Cardiac ventricle fibroblast (primary cell): ENCODE data around the gene MRPL46. TPM values are rescaled to one million over a fixed set of nuclear protein-coding genes. Genes with fewer than 3 reads are reported as not detected.

Experiments used
- total RNA-seq: library from RNA; depleted of rRNA; stranded (reverse); fragments of >200 nt; gene quantifications from 2 replicates; pipeline ENCODE4 v1.2.3, GENCODE V29; 2015

MRPL46 gene
- total RNA-seq, result 8.0 and 18.1 TPM in 2 replicates

DNA sequence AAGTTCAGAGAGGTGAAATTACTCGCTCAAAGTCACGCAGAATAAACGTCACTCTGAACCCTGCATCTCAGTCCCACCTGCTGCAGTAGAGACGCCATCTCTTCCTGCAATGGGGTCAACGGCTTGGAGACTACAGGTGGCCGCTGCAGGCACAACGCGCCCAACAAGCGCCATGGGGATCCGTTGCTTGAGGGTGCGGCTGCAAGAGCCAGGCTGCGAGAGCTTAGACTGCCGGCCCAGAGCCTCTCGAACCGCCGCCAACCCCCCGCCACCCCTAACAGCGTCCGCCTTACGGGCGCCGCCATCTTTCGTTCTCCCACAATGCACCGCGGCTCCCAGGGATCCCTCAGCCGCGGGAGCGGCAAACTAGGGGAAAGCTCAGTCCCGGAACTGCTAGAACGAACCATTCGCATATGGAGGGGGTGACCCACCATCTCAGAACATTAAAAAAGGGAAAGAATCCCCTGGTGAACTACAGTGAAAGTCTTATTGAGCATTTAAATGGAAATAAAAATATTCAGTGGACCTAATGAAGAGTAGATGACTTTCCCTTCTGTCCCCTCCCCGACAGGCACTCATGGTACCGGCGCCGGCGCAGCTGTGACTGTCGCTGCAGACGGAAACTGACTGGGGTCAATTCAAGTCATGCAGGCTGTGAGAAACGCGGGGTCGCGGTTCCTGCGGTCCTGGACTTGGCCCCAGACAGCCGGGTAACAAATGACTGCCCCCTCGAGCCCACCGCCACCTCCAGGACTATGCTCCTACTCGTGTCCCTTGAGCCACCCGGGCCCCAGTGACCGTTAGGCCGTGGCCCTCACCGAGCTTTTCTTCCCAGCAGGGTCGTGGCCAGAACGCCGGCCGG is at the start of gene MRPL46, which contains the start of gene MRPS11:
MRPL46 (minus strand) TSS at position 316 of the 862 bp plus-strand sequence; CDS start at position 305, 11 bp downstream.
MRPS11 (plus strand) TSS at position 636 of the 862 bp plus-strand sequence; CDS start at position 646, 10 bp downstream.

Other genes with a start within 250 kb of the MRPL46 start
- gene NTRK3, start 210.6 kb downstream of the MRPL46 start, total RNA-seq, result 1.6 and 2.0 TPM in 2 replicates
- 19.2 and 29.4 TPM in 2 replicates for gene MRPS11, start 320 bp upstream of the MRPL46 start, total RNA-seq
- gene DET1, start 79.3 kb upstream of the MRPL46 start, total RNA-seq, result 5.1 and 6.1 TPM in 2 replicates
- gene AEN, start 154.0 kb upstream of the MRPL46 start, total RNA-seq, result 15.1 and 19.4 TPM in 2 replicates
- gene ISG20, start 171.6 kb upstream of the MRPL46 start, total RNA-seq, result 3.8 and 8.2 TPM in 2 replicates